Endothelial cell of umbilical vein (primary cell): ENCODE data around the gene DTNA. TPM values are rescaled to one million over a fixed set of nuclear protein-coding genes. Genes with fewer than 3 reads are reported as not detected.

Experiments used
- BruUV-seq: library from RNA; stranded (reverse); fragments of 400-500 nt; replicated peaks from 2 replicates; lab custom pipeline; 2021; lab: Mats Ljungman, UMichigan
- CTCF ChIA-PET: fragments of 300-600, 350-600 bp; sonication (Branson Sonifier 250); formaldehyde crosslinking; loops from one replicate; lab custom pipeline; 2021; ENCODE audit warnings: antibody characterized with exemption, inconsistent platforms; lab: Charles Lee
- POLR2A ChIA-PET: fragments of 300-600, 350-600 bp; sonication (Branson Sonifier 250); formaldehyde crosslinking; loops from one replicate; lab custom pipeline; 2021; ENCODE audit warnings: antibody characterized with exemption, inconsistent platforms; lab: Charles Lee
- DNase-seq: peaks from one replicate; pipeline ENCODE4 v3.0.0-alpha.2; 2011; ENCODE audit warnings: low read depth, low spot score
- FAIRE-seq: peaks from 2 replicates; lab custom pipeline; 2011; peaks lifted over from hg19 to GRCh38; lab: Jason Lieb, UNC
- H2AFZ ChIP-seq: 2 replicates; pipeline ENCODE4 v1.6.0; 2012; ENCODE audit warnings: low read depth, low read length, control low read depth, inconsistent platforms
- H3K27ac ChIP-seq: 2 replicates; pipeline ENCODE4 v1.5.1; 2011; ENCODE audit warnings: low read depth, mild to moderate bottlenecking, control low read depth, low read length, moderate library complexity; ENCODE audit not compliant: insufficient read depth
- H3K27me3 ChIP-seq, 2 experiments: 2 replicates each; pipeline versions ENCODE4 v1.6.0 to v1.6.1; 2011; ENCODE audit warnings: low read length in 2 of 2, mixed read lengths in 1 of 2; ENCODE audit not compliant: control insufficient read depth in 2 of 2, insufficient read depth in 2 of 2
- H3K36me3 ChIP-seq, 2 experiments: 2 replicates in 1 of 2; 3 replicates in 1 of 2; pipeline ENCODE4 v1.5.1; 2011; ENCODE audit warnings: low read length in 2 of 2, mild to moderate bottlenecking in 1 of 2, moderate library complexity in 1 of 2; ENCODE audit not compliant: control insufficient read depth in 2 of 2, insufficient read depth in 2 of 2; ENCODE audit errors: extremely low read depth in 1 of 2
- H3K4me1 ChIP-seq: 3 replicates; pipeline ENCODE4 v1.5.1; 2011; ENCODE audit warnings: mild to moderate bottlenecking, low read length; ENCODE audit not compliant: control insufficient read depth, insufficient read depth; ENCODE audit errors: extremely low read depth
- H3K4me2 ChIP-seq: 2 replicates; pipeline ENCODE4 v1.6.1; 2011; ENCODE audit warnings: low read length, control low read depth, mixed read lengths; ENCODE audit not compliant: insufficient read depth
- H3K4me3 ChIP-seq, 3 experiments: fragments of 200-600 bp in 1 of 3; sonication (generic), shearing (Covaris generic) in 1 of 3; replicated peaks in 1 of 3; 2 replicates each; pipeline ENCODE4 v1.5.1; 2011 to 2016; ENCODE audit warnings: control low read depth in 3 of 3, low read length in 3 of 3, mild to moderate bottlenecking in 2 of 3, inconsistent platforms in 1 of 3, low read depth in 1 of 3, moderate library complexity in 1 of 3; ENCODE audit not compliant: insufficient read depth in 1 of 3
- H3K79me2 ChIP-seq: 2 replicates; pipeline ENCODE4 v1.6.0; 2012; ENCODE audit warnings: low read length, inconsistent platforms; ENCODE audit not compliant: control insufficient read depth, insufficient read depth
- H3K9ac ChIP-seq: replicated peaks from 2 replicates; pipeline ENCODE3; 2011; ENCODE audit warnings: low read length, control low read depth; ENCODE audit not compliant: insufficient read depth; ENCODE audit errors: extremely low read depth
- H3K9me1 ChIP-seq: replicated peaks from 3 replicates; pipeline ENCODE4 v1.6.0; 2011; ENCODE audit warnings: mild to moderate bottlenecking, low read length; ENCODE audit not compliant: control insufficient read depth, insufficient read depth; ENCODE audit errors: extremely low read depth
- H3K9me3 ChIP-seq: replicated peaks from 2 replicates; pipeline ENCODE4 v1.5.1; 2012; ENCODE audit warnings: low read length, inconsistent platforms; ENCODE audit not compliant: control insufficient read depth, insufficient read depth
- H4K20me1 ChIP-seq: replicated peaks from 2 replicates; pipeline ENCODE3; 2011; ENCODE audit warnings: mild to moderate bottlenecking, low read length; ENCODE audit not compliant: control insufficient read depth, insufficient read depth; ENCODE audit errors: extremely low read depth
- EZH2 ChIP-seq: IDR thresholded peaks from 2 replicates; pipeline ENCODE4 v1.6.1; 2012; ENCODE audit warnings: borderline replicate concordance, low read depth, mild to moderate bottlenecking, moderate library complexity, low read length, inconsistent platforms; ENCODE audit not compliant: severe bottlenecking
- FOS ChIP-seq: IDR thresholded peaks from 2 replicates; pipeline ENCODE4 v1.6.1; 2011; ENCODE audit warnings: mild to moderate bottlenecking, low read length, moderate library complexity, borderline replicate concordance; ENCODE audit not compliant: insufficient read depth
- GATA2 ChIP-seq: IDR thresholded peaks from 2 replicates; pipeline ENCODE4 v1.7.0; 2011; ENCODE audit warnings: low read depth, mild to moderate bottlenecking, moderate library complexity, mixed read lengths, low read length; ENCODE audit not compliant: insufficient read length, insufficient read depth
- JUN ChIP-seq: IDR thresholded peaks from 2 replicates; pipeline ENCODE4 v1.6.1; 2011; ENCODE audit warnings: borderline replicate concordance, low read depth; ENCODE audit not compliant: insufficient read length, insufficient read depth
- MAX ChIP-seq: IDR thresholded peaks from 2 replicates; pipeline ENCODE4 v1.6.1; 2011; ENCODE audit not compliant: insufficient read depth, insufficient read length
- MYC ChIP-seq: IDR thresholded peaks from one replicate; pipeline ENCODE4 v1.6.1; 2011; ENCODE audit warnings: mild to moderate bottlenecking, low read depth, low read length
- POLR2A ChIP-seq: IDR thresholded peaks from 2 replicates; pipeline ENCODE4 v1.6.1; 2012; ENCODE audit warnings: low read depth, mild to moderate bottlenecking, control low read depth, low read length
- POLR2AphosphoS5 ChIP-seq: IDR thresholded peaks from 2 replicates; pipeline ENCODE4 v1.6.1; 2012; ENCODE audit warnings: low read depth, mild to moderate bottlenecking, control low read depth, low read length, moderate library complexity; ENCODE audit not compliant: insufficient read depth
- dilution Hi-C: fragments of 300-500 bp; cut with MboI; formaldehyde crosslinking; loops from one replicate; pipeline ENCODE4 v1.15.0; 2019; ENCODE audit warnings: low sequenced_read_pairs; ENCODE audit not compliant: extremely low pct_ligation_motif_present
- intact Hi-C: fragments of 100-400 bp; cut with micrococcal nuclease; formaldehyde crosslinking; loops from one replicate; pipeline ENCODE4 v1.10.0; 2022
- polyA plus RNA-seq, 4 experiments: library from polyadenylated mRNA; depleted of rRNA in 3 of 4; stranded (reverse) in 3 of 4; unstranded in 1 of 4; fragments of >200 nt; gene quantifications; 2 replicates each; pipeline versions ENCODE4 v1.2.1 to v1.2.3, GENCODE V29; 2011 to 2012; ENCODE audit warnings: missing spikeins in 1 of 4
- total RNA-seq: library from RNA; stranded (reverse); gene quantifications from 2 replicates; pipeline ENCODE4 v1.2.3, GENCODE V29; 2021
- TF ChIP-seq, protein P1 (sequence below), 2 donors: IDR thresholded peaks; 1 replicate in 1 of 2; 2 replicates in 1 of 2; pipeline ENCODE4 v1.5.1; 2011; ENCODE audit warnings: low read length in 2 of 2, mild to moderate bottlenecking in 2 of 2, moderate library complexity in 2 of 2, control low read depth in 1 of 2, inconsistent platforms in 1 of 2, low read depth in 1 of 2; ENCODE audit not compliant: insufficient read depth in 1 of 2; ENCODE audit errors: extremely low read depth in 1 of 2

DTNA gene
- total and polyA plus RNA-seq, 2 donors (not counting 3 experiments of a cell fraction or from before 2014, with no cell fraction given): 6.6 to 15.3 TPM

DNA sequence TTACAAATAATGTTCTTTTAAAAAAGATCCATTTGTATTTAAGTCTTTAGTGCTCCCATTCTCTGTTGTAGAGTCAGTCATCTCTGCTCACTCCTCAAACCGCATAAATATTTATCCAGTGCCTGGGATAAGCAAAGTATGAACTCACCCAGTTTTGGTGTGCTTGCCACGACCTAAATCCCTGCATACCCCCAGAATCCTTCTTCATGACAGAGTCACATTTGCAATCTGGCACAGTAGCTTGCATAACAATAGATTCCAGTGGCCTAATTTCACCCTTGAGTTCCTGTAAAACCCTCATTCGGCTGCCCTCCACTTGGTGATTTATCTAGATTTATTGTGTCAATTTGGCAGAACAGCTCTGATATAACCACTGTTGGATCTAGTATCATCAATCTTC lies 92.9 kb downstream of the DTNA start:
- H3K4me2 ChIP-seq: no peak overlapping the region
- DNase-seq (no peak), FAIRE-seq (no peak)
- TF ChIP-seq, protein P1, sequence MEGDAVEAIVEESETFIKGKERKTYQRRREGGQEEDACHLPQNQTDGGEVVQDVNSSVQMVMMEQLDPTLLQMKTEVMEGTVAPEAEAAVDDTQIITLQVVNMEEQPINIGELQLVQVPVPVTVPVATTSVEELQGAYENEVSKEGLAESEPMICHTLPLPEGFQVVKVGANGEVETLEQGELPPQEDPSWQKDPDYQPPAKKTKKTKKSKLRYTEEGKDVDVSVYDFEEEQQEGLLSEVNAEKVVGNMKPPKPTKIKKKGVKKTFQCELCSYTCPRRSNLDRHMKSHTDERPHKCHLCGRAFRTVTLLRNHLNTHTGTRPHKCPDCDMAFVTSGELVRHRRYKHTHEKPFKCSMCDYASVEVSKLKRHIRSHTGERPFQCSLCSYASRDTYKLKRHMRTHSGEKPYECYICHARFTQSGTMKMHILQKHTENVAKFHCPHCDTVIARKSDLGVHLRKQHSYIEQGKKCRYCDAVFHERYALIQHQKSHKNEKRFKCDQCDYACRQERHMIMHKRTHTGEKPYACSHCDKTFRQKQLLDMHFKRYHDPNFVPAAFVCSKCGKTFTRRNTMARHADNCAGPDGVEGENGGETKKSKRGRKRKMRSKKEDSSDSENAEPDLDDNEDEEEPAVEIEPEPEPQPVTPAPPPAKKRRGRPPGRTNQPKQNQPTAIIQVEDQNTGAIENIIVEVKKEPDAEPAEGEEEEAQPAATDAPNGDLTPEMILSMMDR (IDR thresholded peaks at IDR 0.05; ENCODE audit: extremely low read depth in 1 of 2, insufficient read depth in 1 of 2, low read depth in 1 of 2, low read length in 2 of 2): no peak
- TF ChIP-seq MAX: no peak
- no peak for TF ChIP-seq FOS
- no peak for TF ChIP-seq MYC
- TF ChIP-seq EZH2: no peak
- no peak for TF ChIP-seq POLR2AphosphoS5
- no peak for TF ChIP-seq JUN
- TF ChIP-seq POLR2A: no peak
- TF ChIP-seq GATA2: no peak
- dilution Hi-C loops: no loop called here
- H3K79me2 ChIP-seq: no peaks in the 10 kb centered on the region
- H3K4me1 ChIP-seq: no peaks in the 10 kb centered on the region
- no peaks in the 10 kb centered on the region for H3K9me1 ChIP-seq
- POLR2A ChIA-PET: no interaction called here
- no peak overlapping the region for H3K4me3 ChIP-seq
- BruUV-seq: no TSS peak
- H3K9me3 ChIP-seq: no peaks in the 10 kb centered on the region
- no peaks in the 10 kb centered on the region for H3K36me3 ChIP-seq
- CTCF ChIA-PET: interaction anchor here (1.6 kb wide), 1 partner anchor 15 kb away, joined by 5 read pairs; no protein-coding TSS in a partner anchor
- no peak overlapping the region for H3K27ac ChIP-seq
- no peaks in the 10 kb centered on the region for H4K20me1 ChIP-seq
- H2AFZ ChIP-seq: no peak overlapping the region
- H3K9ac ChIP-seq: no peak overlapping the region
- no peaks in the 10 kb centered on the region for H3K27me3 ChIP-seq
- intact Hi-C loops: no loop called here
